OCI-LY7 (cell line): Measurements from ENCODE around the gene ACADS.

Experiments
- EZH2phosphoT487 ChIP-seq: fragments of 200-600 bp; sonication (generic); IDR thresholded peaks from 2 replicates; pipeline ENCODE4 v1.6.1; 2018; ENCODE audit warnings: low read depth, borderline replicate concordance, mild to moderate bottlenecking, mixed run types, antibody characterized with exemption, low read length, moderate library complexity, mixed read lengths
- TF ChIP-seq, protein P1 (sequence below): fragments of 200-600 bp; sonication (generic); conservative IDR thresholded peaks from 2 replicates; pipeline ENCODE4 v1.5.1; 2014; ENCODE audit warnings: mild to moderate bottlenecking, antibody characterized with exemption, low read length, moderate library complexity, mixed read lengths

DNA sequence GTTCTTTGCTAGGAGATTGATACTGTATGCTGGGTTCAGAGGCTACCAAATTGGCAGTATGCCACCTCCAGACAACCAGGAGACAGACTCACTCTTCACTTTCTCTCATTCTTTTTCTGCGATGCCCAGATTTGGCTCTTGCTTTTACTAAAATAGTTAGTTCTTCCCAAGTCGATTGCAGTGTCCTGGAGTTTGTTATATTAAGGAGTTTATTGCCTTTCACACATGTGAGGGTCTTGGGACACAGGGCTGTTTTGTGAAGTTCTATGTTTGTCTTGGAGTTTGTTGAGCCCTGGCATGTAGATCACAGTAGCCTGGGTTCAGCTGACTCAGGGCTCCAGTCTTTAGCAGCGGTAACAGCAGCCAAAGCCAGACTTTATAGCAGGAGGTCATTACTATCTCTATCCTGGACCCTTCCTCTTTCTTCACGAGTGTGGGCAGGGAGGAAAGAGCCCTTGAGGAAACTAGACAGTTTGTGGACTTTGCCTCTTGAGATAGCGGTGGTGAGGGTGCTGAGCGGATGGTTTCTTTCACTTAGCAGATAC is 37.0 kb upstream of the ACADS start:
- TF ChIP-seq, protein P1, sequence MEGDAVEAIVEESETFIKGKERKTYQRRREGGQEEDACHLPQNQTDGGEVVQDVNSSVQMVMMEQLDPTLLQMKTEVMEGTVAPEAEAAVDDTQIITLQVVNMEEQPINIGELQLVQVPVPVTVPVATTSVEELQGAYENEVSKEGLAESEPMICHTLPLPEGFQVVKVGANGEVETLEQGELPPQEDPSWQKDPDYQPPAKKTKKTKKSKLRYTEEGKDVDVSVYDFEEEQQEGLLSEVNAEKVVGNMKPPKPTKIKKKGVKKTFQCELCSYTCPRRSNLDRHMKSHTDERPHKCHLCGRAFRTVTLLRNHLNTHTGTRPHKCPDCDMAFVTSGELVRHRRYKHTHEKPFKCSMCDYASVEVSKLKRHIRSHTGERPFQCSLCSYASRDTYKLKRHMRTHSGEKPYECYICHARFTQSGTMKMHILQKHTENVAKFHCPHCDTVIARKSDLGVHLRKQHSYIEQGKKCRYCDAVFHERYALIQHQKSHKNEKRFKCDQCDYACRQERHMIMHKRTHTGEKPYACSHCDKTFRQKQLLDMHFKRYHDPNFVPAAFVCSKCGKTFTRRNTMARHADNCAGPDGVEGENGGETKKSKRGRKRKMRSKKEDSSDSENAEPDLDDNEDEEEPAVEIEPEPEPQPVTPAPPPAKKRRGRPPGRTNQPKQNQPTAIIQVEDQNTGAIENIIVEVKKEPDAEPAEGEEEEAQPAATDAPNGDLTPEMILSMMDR: no peak
- TF ChIP-seq EZH2phosphoT487: no peak
